Right lobe of liver (tissue), 4 donors: ENCODE measurements around the gene ANK2.

Source experiments
- CTCF ChIP-seq, 4 donors: fragments of 200-600 bp in 3 of 4; fragments of 450-650 bp in 1 of 4; IDR thresholded peaks; one replicate each; pipeline versions ENCODE4 v1.5.1 to v1.8.0; 2016 to 2022; ENCODE audit warnings: antibody characterized with exemption in 4 of 4, mild to moderate bottlenecking in 2 of 4
- POLR2A ChIP-seq: fragments of 450-650 bp; IDR thresholded peaks from one replicate; pipeline ENCODE4 v1.6.1; 2017; ENCODE audit warnings: antibody characterized with exemption, mild to moderate bottlenecking
- donor health status: DM: no; HTN: no; CAD: no.
- donor health status: DM: no; HTN: no; CAD: no.
- donor health status: DM: no; HTN: yes; CAD: no.

- TF ChIP-seq POLR2A (no peak), CTCF (IDR thresholded peaks at IDR 0.05) (peak in 2 of 4 donors; percentile 12)
These were observed 279.1 kb downstream of the ANK2 start for GRCh38 chr4:113328514-113328913.
